WTC11 (cell line): ENCODE data around the gene CFAP58.

Experiments used
- CREM ChIP-seq: sonication (generic); formaldehyde crosslinking; IDR thresholded peaks from 2 replicates; pipeline ENCODE4 v1.8.1; 2022; ENCODE audit warnings: mild to moderate bottlenecking, missing genetic modification reagents, moderate library complexity
- ESRRA ChIP-seq: sonication (generic); formaldehyde crosslinking; IDR thresholded peaks from 2 replicates; pipeline ENCODE4 v1.8.1; 2022; ENCODE audit warnings: mild to moderate bottlenecking, missing genetic modification reagents, borderline replicate concordance
- FOXJ3 ChIP-seq: sonication (generic); formaldehyde crosslinking; IDR thresholded peaks from 2 replicates; pipeline ENCODE4 v1.9.0; 2021; ENCODE audit warnings: missing genetic modification reagents, mild to moderate bottlenecking, borderline replicate concordance
- KAT7 ChIP-seq: sonication (generic); formaldehyde crosslinking; IDR thresholded peaks from 2 replicates; pipeline ENCODE4 v1.8.1; 2023; ENCODE audit warnings: missing genetic modification reagents, mild to moderate bottlenecking, borderline replicate concordance
- PRRX2 ChIP-seq: fragments of 250-450 bp; sonication (Bioruptor Pico); IDR thresholded peaks from 2 replicates; pipeline ENCODE4 v1.8.0; 2021; ENCODE audit warnings: mild to moderate bottlenecking
- USF2 ChIP-seq: sonication (generic); formaldehyde crosslinking; IDR thresholded peaks from 2 replicates; pipeline ENCODE4 v1.8.1; 2023; ENCODE audit warnings: mild to moderate bottlenecking, missing genetic modification reagents, moderate library complexity
- ZNF219 ChIP-seq: sonication (generic); formaldehyde crosslinking; IDR thresholded peaks from 2 replicates; pipeline ENCODE4 v1.8.0; 2023; ENCODE audit warnings: missing genetic modification reagents, mild to moderate bottlenecking, borderline replicate concordance
- ZNF423 ChIP-seq: fragments of 250-450 bp; sonication (Bioruptor Pico); IDR thresholded peaks from 2 replicates; pipeline ENCODE4 v2.1.2; 2022; ENCODE audit warnings: mild to moderate bottlenecking, moderate library complexity
- TF ChIP-seq, protein P1 (sequence below): fragments of 200-600 bp; IDR thresholded peaks from 2 replicates; pipeline ENCODE4 v1.8.0; 2022; ENCODE audit warnings: antibody characterized with exemption
- TF ChIP-seq, protein P2 (sequence below): sonication (generic); formaldehyde crosslinking; IDR thresholded peaks from 2 replicates; pipeline ENCODE4 v1.8.0; 2022; ENCODE audit warnings: mild to moderate bottlenecking, missing genetic modification reagents
- TF ChIP-seq, protein P3 (sequence below): sonication (generic); formaldehyde crosslinking; IDR thresholded peaks from 2 replicates; pipeline ENCODE4 v1.8.0; 2022; ENCODE audit warnings: mild to moderate bottlenecking, missing genetic modification reagents
- TF ChIP-seq, protein P4 (sequence below): sonication (generic); formaldehyde crosslinking; IDR thresholded peaks from 2 replicates; pipeline ENCODE4 v1.8.1; 2022; ENCODE audit warnings: low read depth, mild to moderate bottlenecking, moderate library complexity, missing genetic modification reagents, borderline replicate concordance

- TF ChIP-seq, protein P1, sequence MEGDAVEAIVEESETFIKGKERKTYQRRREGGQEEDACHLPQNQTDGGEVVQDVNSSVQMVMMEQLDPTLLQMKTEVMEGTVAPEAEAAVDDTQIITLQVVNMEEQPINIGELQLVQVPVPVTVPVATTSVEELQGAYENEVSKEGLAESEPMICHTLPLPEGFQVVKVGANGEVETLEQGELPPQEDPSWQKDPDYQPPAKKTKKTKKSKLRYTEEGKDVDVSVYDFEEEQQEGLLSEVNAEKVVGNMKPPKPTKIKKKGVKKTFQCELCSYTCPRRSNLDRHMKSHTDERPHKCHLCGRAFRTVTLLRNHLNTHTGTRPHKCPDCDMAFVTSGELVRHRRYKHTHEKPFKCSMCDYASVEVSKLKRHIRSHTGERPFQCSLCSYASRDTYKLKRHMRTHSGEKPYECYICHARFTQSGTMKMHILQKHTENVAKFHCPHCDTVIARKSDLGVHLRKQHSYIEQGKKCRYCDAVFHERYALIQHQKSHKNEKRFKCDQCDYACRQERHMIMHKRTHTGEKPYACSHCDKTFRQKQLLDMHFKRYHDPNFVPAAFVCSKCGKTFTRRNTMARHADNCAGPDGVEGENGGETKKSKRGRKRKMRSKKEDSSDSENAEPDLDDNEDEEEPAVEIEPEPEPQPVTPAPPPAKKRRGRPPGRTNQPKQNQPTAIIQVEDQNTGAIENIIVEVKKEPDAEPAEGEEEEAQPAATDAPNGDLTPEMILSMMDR: no peak
- TF ChIP-seq ESRRA (no peak), ZNF219 (no peak), ZNF423 (CRISPR knock-in tag) (no peak), CREM (CRISPR knock-in tag) (no peak), KAT7 (CRISPR knock-in tag) (no peak), FOXJ3 (CRISPR knock-in tag) (no peak), USF2 (no peak), PRRX2 (CRISPR knock-in tag) (no peak)
- TF ChIP-seq, protein P2, sequence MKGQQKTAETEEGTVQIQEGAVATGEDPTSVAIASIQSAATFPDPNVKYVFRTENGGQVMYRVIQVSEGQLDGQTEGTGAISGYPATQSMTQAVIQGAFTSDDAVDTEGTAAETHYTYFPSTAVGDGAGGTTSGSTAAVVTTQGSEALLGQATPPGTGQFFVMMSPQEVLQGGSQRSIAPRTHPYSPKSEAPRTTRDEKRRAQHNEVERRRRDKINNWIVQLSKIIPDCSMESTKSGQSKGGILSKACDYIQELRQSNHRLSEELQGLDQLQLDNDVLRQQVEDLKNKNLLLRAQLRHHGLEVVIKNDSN (CRISPR knock-in tag): no peak
- TF ChIP-seq, protein P3, sequence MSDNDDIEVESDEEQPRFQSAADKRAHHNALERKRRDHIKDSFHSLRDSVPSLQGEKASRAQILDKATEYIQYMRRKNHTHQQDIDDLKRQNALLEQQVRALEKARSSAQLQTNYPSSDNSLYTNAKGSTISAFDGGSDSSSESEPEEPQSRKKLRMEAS (CRISPR knock-in tag): no peak
- TF ChIP-seq, protein P4, sequence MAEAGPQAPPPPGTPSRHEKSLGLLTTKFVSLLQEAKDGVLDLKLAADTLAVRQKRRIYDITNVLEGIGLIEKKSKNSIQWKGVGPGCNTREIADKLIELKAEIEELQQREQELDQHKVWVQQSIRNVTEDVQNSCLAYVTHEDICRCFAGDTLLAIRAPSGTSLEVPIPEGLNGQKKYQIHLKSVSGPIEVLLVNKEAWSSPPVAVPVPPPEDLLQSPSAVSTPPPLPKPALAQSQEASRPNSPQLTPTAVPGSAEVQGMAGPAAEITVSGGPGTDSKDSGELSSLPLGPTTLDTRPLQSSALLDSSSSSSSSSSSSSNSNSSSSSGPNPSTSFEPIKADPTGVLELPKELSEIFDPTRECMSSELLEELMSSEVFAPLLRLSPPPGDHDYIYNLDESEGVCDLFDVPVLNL (CRISPR knock-in tag): no peak
Observed at GRCh38 chr10:104424719-104425118, 71.1 kb downstream of the CFAP58 start.
